CD14-positive monocyte (primary cell): ENCODE measurements around the gene CHD6. TPM values are rescaled to one million over a fixed set of nuclear protein-coding genes. Genes with fewer than 3 reads are reported as not detected.

ENCODE experiments used
- DNase-seq, 3 donors: peaks; one replicate each; pipeline ENCODE4 v3.0.0-alpha.2; 2011 to 2022
- H2AFZ ChIP-seq: 2 replicates; pipeline ENCODE4 v1.6.0; 2012; ENCODE audit warnings: mild to moderate bottlenecking, low read depth, low read length, inconsistent platforms; ENCODE audit not compliant: insufficient read depth, poor library complexity, severe bottlenecking
- H3K27ac ChIP-seq, 2 donors: 1 replicate in 1 of 2; 2 replicates in 1 of 2; pipeline ENCODE4 v1.5.1; 2012 to 2013; ENCODE audit warnings: low read length in 2 of 2, control low read depth in 1 of 2, inconsistent platforms in 1 of 2, low read depth in 1 of 2, mild to moderate bottlenecking in 1 of 2
- H3K27me3 ChIP-seq, 2 donors: one replicate each; pipeline versions ENCODE4 v1.6.0 to v1.6.1; 2011 to 2013; ENCODE audit warnings: low read length in 2 of 2; ENCODE audit not compliant: control insufficient read depth in 2 of 2, insufficient read depth in 2 of 2
- H3K36me3 ChIP-seq, 2 donors: replicated peaks in 1 of 2; 1 replicate in 1 of 2; 2 replicates in 1 of 2; pipeline versions ENCODE4 v1.5.1 to v1.6.1; 2012 to 2013; ENCODE audit warnings: low read length in 2 of 2, control low read depth in 1 of 2, inconsistent platforms in 1 of 2, mild to moderate bottlenecking in 1 of 2; ENCODE audit not compliant: insufficient read depth in 2 of 2, control insufficient read depth in 1 of 2
- H3K4me1 ChIP-seq, 2 donors: 1 replicate in 1 of 2; 2 replicates in 1 of 2; pipeline versions ENCODE4 v1.5.1 to v1.6.1; 2012 to 2013; ENCODE audit warnings: low read length in 2 of 2, control low read depth in 1 of 2, inconsistent platforms in 1 of 2, mild to moderate bottlenecking in 1 of 2, moderate library complexity in 1 of 2; ENCODE audit not compliant: insufficient read depth in 2 of 2, control insufficient read depth in 1 of 2
- H3K4me2 ChIP-seq: replicated peaks from 2 replicates; pipeline ENCODE3; 2012; ENCODE audit warnings: low read length, moderate library complexity, mild to moderate bottlenecking; ENCODE audit not compliant: poor library complexity, severe bottlenecking; ENCODE audit errors: extremely low read depth
- H3K4me3 ChIP-seq, 3 experiments: fragments of 200-600 bp in 1 of 3; sonication (generic) in 1 of 3; replicated peaks in 1 of 3; 1 replicate in 2 of 3; 2 replicates in 1 of 3; pipeline ENCODE4 v1.5.1; 2011 to 2013; ENCODE audit warnings: low read length in 3 of 3, mild to moderate bottlenecking in 3 of 3, control low read depth in 2 of 3, low read depth in 2 of 3, inconsistent platforms in 1 of 3, moderate library complexity in 1 of 3
- H3K79me2 ChIP-seq: 2 replicates; pipeline ENCODE4 v1.6.0; 2012; ENCODE audit warnings: mild to moderate bottlenecking, control low read depth, inconsistent platforms, low read length, moderate library complexity; ENCODE audit not compliant: insufficient read depth
- H3K9ac ChIP-seq: 2 replicates; pipeline ENCODE4 v1.6.0; 2017; ENCODE audit warnings: low read length, mild to moderate bottlenecking; ENCODE audit not compliant: insufficient read depth, poor library complexity, severe bottlenecking
- H3K9me3 ChIP-seq, 2 donors: replicated peaks in 1 of 2; 1 replicate in 1 of 2; 2 replicates in 1 of 2; pipeline versions ENCODE4 v1.5.1 to v1.6.1; 2012 to 2013; ENCODE audit warnings: low read length in 2 of 2, control low read depth in 1 of 2; ENCODE audit not compliant: control insufficient read depth in 1 of 2, insufficient read depth in 1 of 2
- H4K20me1 ChIP-seq: 2 replicates; pipeline ENCODE4 v1.6.0; 2012; ENCODE audit warnings: mild to moderate bottlenecking, low read length, control low read depth, moderate library complexity; ENCODE audit not compliant: insufficient read depth
- H3K27ac Mint-ChIP-seq, 7 donors: one replicate each; pipeline ENCODE4 v1.8.0; 2020; ENCODE audit warnings: mild to moderate bottlenecking in 7 of 7, mixed read lengths in 7 of 7, moderate library complexity in 6 of 7, inconsistent platforms in 2 of 7
- H3K27me3 Mint-ChIP-seq, 3 donors: one replicate each; pipeline ENCODE4 v1.8.0; 2021 to 2022; ENCODE audit warnings: low read depth in 3 of 3, mild to moderate bottlenecking in 3 of 3, mixed read lengths in 3 of 3, moderate library complexity in 3 of 3, inconsistent platforms in 1 of 3
- H3K36me3 Mint-ChIP-seq, 2 donors: one replicate each; pipeline ENCODE4 v1.8.0; 2020; ENCODE audit warnings: mixed read lengths in 2 of 2, inconsistent platforms in 1 of 2, mild to moderate bottlenecking in 1 of 2
- H3K4me1 Mint-ChIP-seq: one replicate; pipeline ENCODE4 v1.8.0; 2020; ENCODE audit warnings: mild to moderate bottlenecking, mixed read lengths
- H3K4me3 Mint-ChIP-seq, 2 donors: one replicate each; pipeline ENCODE4 v1.8.0; 2020; ENCODE audit warnings: mild to moderate bottlenecking in 2 of 2, mixed read lengths in 2 of 2, moderate library complexity in 1 of 2
- H3K9me3 Mint-ChIP-seq, 7 donors: one replicate each; pipeline ENCODE4 v1.8.0; 2020 to 2022; ENCODE audit warnings: mixed read lengths in 7 of 7, mild to moderate bottlenecking in 6 of 7, moderate library complexity in 6 of 7, inconsistent platforms in 2 of 7
- CTCF ChIP-seq: fragments of 200-600 bp; IDR thresholded peaks from one replicate; pipeline ENCODE4 v1.8.0; 2022; ENCODE audit warnings: antibody characterized with exemption, mild to moderate bottlenecking
- WGBS: methylation state at CpG from one replicate; pipeline ENCODE4 v1.1.5; 2013; ENCODE audit warnings: missing lambda C conversion rate; ENCODE audit not compliant: insufficient coverage; 5-methylcytosine and 5-hydroxymethylcytosine counted together
- intact Hi-C, 2 donors: fragments of 100-400 bp; cut with micrococcal nuclease; formaldehyde crosslinking; loops; one replicate each; pipeline versions ENCODE4 v1.15.0 to v1.15.1; 2023
- polyA plus RNA-seq, 3 donors: library from polyadenylated mRNA; depleted of rRNA in 1 of 3; unstranded in 2 of 3; stranded (reverse) in 1 of 3; fragments of 300-500 nt in 2 of 3; fragments of >200 nt in 1 of 3; fragmentation: Illumina TruSeq in 2 of 3; gene quantifications; 1 replicate in 2 of 3; 2 replicates in 1 of 3; pipeline ENCODE4 v1.2.3, GENCODE V29; 2012 to 2021

CHD6 gene
- polyA plus RNA-seq, 3 donors, result 12.9 to 19.6 (median 13.0) TPM

- H3K9ac ChIP-seq, result no peak overlapping the region
- Mint-ChIP-seq H3K27me3 (peaks cover 0 to 1% (median 0%) of the 10 kb centered on the region in 3 donors), H3K9me3 (peaks cover 46 to 65% (median 55%) of the 10 kb centered on the region in 7 donors), H3K4me3 (no peak overlapping the region), H3K36me3 (peaks cover 5 to 13% of the 10 kb centered on the region in 2 donors), H3K4me1 (no peaks in the 10 kb centered on the region), H3K27ac (no peak overlapping the region)
- peaks cover 34% of the 10 kb centered on the region for H4K20me1 ChIP-seq
- H3K36me3 ChIP-seq, result peaks cover 0 to 11% of the 10 kb centered on the region in 2 donors
- TF ChIP-seq CTCF, result no peak
- H3K4me3 ChIP-seq, result no peak overlapping the region
- no peak overlapping the region for H2AFZ ChIP-seq
- no peak for DNase-seq
- no peaks in the 10 kb centered on the region for H3K27me3 ChIP-seq
- 100% methylated on average over 2 of the region's 4 CpGs for WGBS
- peaks cover 58 to 61% of the 10 kb centered on the region in 2 donors for H3K9me3 ChIP-seq
- no peaks in the 10 kb centered on the region for H3K4me1 ChIP-seq
- H3K27ac ChIP-seq, result no peak overlapping the region
- H3K4me2 ChIP-seq, result no peak overlapping the region
- peaks cover 99% of the 10 kb centered on the region for H3K79me2 ChIP-seq
- intact Hi-C loops, result no loop called here
Observed at GRCh38 chr20:41601742-41602141, 16.4 kb downstream of the CHD6 start.

- DNase-seq, result no peak
- H3K9ac ChIP-seq, result no peak overlapping the region
- no peak overlapping the region for H2AFZ ChIP-seq
- no peak overlapping the region for H3K4me2 ChIP-seq
- peaks cover 100% of the 10 kb centered on the region for H3K79me2 ChIP-seq
- H3K9me3 ChIP-seq, result peaks cover 61 to 67% of the 10 kb centered on the region in 2 donors
- intact Hi-C loops, result no loop called here
- H3K27me3 ChIP-seq, result no peaks in the 10 kb centered on the region
- peaks cover 0 to 13% of the 10 kb centered on the region in 2 donors for H3K36me3 ChIP-seq
- TF ChIP-seq CTCF, result no peak
- H3K4me3 Mint-ChIP-seq, result no peak overlapping the region
- peaks cover 5 to 19% of the 10 kb centered on the region in 2 donors for H3K36me3 Mint-ChIP-seq
- peaks cover 50 to 66% (median 60%) of the 10 kb centered on the region in 7 donors for H3K9me3 Mint-ChIP-seq
- H4K20me1 ChIP-seq, result peaks cover 27% of the 10 kb centered on the region
- no peaks in the 10 kb centered on the region for H3K4me1 ChIP-seq
- H3K27ac Mint-ChIP-seq, result no peak overlapping the region
- no peaks in the 10 kb centered on the region for H3K4me1 Mint-ChIP-seq
- no peak overlapping the region for H3K27ac ChIP-seq
- H3K27me3 Mint-ChIP-seq, result peaks cover 0 to 1% (median 0%) of the 10 kb centered on the region in 3 donors
- WGBS, result no CpG with 5 or more reads among the region's 3 CpGs
- no peak overlapping the region for H3K4me3 ChIP-seq
Observed at GRCh38 chr20:41600926-41601631, 17.1 kb downstream of the CHD6 start.
